ENCODE results near the gene RUFY3.
A peak's percentile ranks its signal among the peaks of the same experiment; 100 is the strongest.

RUFY3 gene

DNA sequence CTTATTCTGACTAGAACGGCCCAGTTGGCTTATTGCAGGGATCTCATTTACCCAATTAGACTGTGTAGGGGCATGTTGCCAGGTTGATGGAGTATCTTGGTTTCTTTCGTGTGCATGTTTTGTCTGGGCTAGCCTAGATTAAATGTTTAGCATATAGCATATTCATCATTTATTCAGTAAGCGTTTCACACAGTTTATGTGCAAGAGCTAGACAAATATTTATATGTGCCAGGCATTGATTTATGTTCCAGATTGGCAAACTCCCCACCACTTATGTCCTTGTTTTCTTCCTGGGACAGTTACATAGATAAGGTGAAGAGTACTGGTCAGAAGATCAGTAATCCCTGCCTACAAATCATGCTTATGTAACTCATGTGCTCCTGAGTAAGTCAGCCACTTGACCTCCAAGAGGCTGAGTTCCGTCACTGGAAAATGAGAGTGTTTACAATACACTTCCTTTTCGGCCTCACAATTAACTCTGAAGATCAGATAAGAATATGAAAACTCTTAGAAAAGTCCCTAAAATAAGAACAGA lies 57.2 kb downstream of the RUFY3 start (continued):
- TF ChIP-seq, protein P1, sequence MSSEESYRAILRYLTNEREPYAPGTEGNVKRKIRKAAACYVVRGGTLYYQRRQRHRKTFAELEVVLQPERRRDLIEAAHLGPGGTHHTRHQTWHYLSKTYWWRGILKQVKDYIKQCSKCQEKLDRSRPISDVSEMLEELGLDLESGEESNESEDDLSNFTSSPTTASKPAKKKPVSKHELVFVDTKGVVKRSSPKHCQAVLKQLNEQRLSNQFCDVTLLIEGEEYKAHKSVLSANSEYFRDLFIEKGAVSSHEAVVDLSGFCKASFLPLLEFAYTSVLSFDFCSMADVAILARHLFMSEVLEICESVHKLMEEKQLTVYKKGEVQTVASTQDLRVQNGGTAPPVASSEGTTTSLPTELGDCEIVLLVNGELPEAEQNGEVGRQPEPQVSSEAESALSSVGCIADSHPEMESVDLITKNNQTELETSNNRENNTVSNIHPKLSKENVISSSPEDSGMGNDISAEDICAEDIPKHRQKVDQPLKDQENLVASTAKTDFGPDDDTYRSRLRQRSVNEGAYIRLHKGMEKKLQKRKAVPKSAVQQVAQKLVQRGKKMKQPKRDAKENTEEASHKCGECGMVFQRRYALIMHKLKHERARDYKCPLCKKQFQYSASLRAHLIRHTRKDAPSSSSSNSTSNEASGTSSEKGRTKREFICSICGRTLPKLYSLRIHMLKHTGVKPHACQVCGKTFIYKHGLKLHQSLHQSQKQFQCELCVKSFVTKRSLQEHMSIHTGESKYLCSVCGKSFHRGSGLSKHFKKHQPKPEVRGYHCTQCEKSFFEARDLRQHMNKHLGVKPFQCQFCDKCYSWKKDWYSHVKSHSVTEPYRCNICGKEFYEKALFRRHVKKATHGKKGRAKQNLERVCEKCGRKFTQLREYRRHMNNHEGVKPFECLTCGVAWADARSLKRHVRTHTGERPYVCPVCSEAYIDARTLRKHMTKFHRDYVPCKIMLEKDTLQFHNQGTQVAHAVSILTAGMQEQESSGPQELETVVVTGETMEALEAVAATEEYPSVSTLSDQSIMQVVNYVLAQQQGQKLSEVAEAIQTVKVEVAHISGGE (tag by site-specific recombination; conservative IDR thresholded peaks at IDR 0.05; ENCODE audit: low read depth), result no peak
- TF ChIP-seq WT1 (tag by site-specific recombination; IDR thresholded peaks at IDR 0.05) (peak; percentile 96), ZNF560 (tag by site-specific recombination; IDR thresholded peaks at IDR 0.05; ENCODE audit: borderline replicate concordance) (no peak), ZNF510 (tag by site-specific recombination; IDR thresholded peaks at IDR 0.05; ENCODE audit: insufficient replicate concordance) (no peak), PRDM1 (tag by site-specific recombination; IDR thresholded peaks at IDR 0.05) (no peak), ZNF391 (tag by site-specific recombination; IDR thresholded peaks at IDR 0.05; ENCODE audit: borderline replicate concordance, low read depth) (0 out of 2 replicates have a peak, but pooled peaks have one; percentile 33), SP3 (tag by site-specific recombination; IDR thresholded peaks at IDR 0.05) (0 out of 2 replicates have a peak, but pooled peaks have one; percentile 31), ZXDB (tag by site-specific recombination; IDR thresholded peaks at IDR 0.05) (peak; percentile 96), IKZF3 (tag by site-specific recombination; IDR thresholded peaks at IDR 0.05) (peak; percentile 93), ZNF514 (tag by site-specific recombination; IDR thresholded peaks at IDR 0.05) (no peak), ZBTB17 (tag by site-specific recombination; IDR thresholded peaks at IDR 0.05) (peak; percentile 88), ZNF354C (tag by site-specific recombination; IDR thresholded peaks at IDR 0.05; ENCODE audit: borderline replicate concordance, low read depth) (no peak), ZNF658 (tag by site-specific recombination; IDR thresholded peaks at IDR 0.05) (no peak), OSR2 (tag by site-specific recombination; IDR thresholded peaks at IDR 0.05) (peak; percentile 96)
- TF ChIP-seq, protein P2, sequence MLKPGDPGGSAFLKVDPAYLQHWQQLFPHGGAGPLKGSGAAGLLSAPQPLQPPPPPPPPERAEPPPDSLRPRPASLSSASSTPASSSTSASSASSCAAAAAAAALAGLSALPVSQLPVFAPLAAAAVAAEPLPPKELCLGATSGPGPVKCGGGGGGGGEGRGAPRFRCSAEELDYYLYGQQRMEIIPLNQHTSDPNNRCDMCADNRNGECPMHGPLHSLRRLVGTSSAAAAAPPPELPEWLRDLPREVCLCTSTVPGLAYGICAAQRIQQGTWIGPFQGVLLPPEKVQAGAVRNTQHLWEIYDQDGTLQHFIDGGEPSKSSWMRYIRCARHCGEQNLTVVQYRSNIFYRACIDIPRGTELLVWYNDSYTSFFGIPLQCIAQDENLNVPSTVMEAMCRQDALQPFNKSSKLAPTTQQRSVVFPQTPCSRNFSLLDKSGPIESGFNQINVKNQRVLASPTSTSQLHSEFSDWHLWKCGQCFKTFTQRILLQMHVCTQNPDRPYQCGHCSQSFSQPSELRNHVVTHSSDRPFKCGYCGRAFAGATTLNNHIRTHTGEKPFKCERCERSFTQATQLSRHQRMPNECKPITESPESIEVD (tag by site-specific recombination; IDR thresholded peaks at IDR 0.05), result peak; percentile 92
- TF ChIP-seq, protein P3, sequence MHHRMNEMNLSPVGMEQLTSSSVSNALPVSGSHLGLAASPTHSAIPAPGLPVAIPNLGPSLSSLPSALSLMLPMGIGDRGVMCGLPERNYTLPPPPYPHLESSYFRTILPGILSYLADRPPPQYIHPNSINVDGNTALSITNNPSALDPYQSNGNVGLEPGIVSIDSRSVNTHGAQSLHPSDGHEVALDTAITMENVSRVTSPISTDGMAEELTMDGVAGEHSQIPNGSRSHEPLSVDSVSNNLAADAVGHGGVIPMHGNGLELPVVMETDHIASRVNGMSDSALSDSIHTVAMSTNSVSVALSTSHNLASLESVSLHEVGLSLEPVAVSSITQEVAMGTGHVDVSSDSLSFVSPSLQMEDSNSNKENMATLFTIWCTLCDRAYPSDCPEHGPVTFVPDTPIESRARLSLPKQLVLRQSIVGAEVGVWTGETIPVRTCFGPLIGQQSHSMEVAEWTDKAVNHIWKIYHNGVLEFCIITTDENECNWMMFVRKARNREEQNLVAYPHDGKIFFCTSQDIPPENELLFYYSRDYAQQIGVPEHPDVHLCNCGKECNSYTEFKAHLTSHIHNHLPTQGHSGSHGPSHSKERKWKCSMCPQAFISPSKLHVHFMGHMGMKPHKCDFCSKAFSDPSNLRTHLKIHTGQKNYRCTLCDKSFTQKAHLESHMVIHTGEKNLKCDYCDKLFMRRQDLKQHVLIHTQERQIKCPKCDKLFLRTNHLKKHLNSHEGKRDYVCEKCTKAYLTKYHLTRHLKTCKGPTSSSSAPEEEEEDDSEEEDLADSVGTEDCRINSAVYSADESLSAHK (tag by site-specific recombination; IDR thresholded peaks at IDR 0.05), result peak; percentile 50; the same call in 1 of the 2 replicates
- TF ChIP-seq, protein P4, sequence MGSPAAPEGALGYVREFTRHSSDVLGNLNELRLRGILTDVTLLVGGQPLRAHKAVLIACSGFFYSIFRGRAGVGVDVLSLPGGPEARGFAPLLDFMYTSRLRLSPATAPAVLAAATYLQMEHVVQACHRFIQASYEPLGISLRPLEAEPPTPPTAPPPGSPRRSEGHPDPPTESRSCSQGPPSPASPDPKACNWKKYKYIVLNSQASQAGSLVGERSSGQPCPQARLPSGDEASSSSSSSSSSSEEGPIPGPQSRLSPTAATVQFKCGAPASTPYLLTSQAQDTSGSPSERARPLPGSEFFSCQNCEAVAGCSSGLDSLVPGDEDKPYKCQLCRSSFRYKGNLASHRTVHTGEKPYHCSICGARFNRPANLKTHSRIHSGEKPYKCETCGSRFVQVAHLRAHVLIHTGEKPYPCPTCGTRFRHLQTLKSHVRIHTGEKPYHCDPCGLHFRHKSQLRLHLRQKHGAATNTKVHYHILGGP (tag by site-specific recombination; IDR thresholded peaks at IDR 0.05), result 0 out of 2 replicates have a peak, but pooled peaks have one; percentile 19
- TF ChIP-seq, protein P5, sequence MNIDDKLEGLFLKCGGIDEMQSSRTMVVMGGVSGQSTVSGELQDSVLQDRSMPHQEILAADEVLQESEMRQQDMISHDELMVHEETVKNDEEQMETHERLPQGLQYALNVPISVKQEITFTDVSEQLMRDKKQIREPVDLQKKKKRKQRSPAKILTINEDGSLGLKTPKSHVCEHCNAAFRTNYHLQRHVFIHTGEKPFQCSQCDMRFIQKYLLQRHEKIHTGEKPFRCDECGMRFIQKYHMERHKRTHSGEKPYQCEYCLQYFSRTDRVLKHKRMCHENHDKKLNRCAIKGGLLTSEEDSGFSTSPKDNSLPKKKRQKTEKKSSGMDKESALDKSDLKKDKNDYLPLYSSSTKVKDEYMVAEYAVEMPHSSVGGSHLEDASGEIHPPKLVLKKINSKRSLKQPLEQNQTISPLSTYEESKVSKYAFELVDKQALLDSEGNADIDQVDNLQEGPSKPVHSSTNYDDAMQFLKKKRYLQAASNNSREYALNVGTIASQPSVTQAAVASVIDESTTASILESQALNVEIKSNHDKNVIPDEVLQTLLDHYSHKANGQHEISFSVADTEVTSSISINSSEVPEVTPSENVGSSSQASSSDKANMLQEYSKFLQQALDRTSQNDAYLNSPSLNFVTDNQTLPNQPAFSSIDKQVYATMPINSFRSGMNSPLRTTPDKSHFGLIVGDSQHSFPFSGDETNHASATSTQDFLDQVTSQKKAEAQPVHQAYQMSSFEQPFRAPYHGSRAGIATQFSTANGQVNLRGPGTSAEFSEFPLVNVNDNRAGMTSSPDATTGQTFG (tag by site-specific recombination; IDR thresholded peaks at IDR 0.05; ENCODE audit: borderline replicate concordance), result no peak
- TF ChIP-seq, protein P6, sequence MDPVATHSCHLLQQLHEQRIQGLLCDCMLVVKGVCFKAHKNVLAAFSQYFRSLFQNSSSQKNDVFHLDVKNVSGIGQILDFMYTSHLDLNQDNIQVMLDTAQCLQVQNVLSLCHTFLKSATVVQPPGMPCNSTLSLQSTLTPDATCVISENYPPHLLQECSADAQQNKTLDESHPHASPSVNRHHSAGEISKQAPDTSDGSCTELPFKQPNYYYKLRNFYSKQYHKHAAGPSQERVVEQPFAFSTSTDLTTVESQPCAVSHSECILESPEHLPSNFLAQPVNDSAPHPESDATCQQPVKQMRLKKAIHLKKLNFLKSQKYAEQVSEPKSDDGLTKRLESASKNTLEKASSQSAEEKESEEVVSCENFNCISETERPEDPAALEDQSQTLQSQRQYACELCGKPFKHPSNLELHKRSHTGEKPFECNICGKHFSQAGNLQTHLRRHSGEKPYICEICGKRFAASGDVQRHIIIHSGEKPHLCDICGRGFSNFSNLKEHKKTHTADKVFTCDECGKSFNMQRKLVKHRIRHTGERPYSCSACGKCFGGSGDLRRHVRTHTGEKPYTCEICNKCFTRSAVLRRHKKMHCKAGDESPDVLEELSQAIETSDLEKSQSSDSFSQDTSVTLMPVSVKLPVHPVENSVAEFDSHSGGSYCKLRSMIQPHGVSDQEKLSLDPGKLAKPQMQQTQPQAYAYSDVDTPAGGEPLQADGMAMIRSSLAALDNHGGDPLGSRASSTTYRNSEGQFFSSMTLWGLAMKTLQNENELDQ (tag by site-specific recombination; IDR thresholded peaks at IDR 0.05; ENCODE audit: low read depth), result no peak
- TF ChIP-seq, protein P7, sequence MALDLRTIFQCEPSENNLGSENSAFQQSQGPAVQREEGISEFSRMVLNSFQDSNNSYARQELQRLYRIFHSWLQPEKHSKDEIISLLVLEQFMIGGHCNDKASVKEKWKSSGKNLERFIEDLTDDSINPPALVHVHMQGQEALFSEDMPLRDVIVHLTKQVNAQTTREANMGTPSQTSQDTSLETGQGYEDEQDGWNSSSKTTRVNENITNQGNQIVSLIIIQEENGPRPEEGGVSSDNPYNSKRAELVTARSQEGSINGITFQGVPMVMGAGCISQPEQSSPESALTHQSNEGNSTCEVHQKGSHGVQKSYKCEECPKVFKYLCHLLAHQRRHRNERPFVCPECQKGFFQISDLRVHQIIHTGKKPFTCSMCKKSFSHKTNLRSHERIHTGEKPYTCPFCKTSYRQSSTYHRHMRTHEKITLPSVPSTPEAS (tag by site-specific recombination; IDR thresholded peaks at IDR 0.05), result no peak
